B cell (primary cell): ENCODE measurements around the gene NAGPA. TPM values are rescaled to one million over a fixed set of nuclear protein-coding genes. Genes with fewer than 3 reads are reported as not detected.

ENCODE experiments used
- ATAC-seq: fragments of 200-7000 bp; cut with Tn5 transposase; one replicate; pipeline ENCODE4 v1.10.0; 2021; ENCODE audit warnings: low read depth, mild to moderate bottlenecking, moderate number of reproducible peaks, moderate library complexity
- CTCF ChIA-PET: fragments of 350-600 bp; sonication (Branson Sonifier 250); formaldehyde crosslinking; loops from one replicate; lab custom pipeline; 2021; ENCODE audit warnings: antibody characterized with exemption, inconsistent platforms; lab: Charles Lee
- POLR2A ChIA-PET: fragments of 350-600 bp; sonication (Branson Sonifier 250); formaldehyde crosslinking; loops from one replicate; lab custom pipeline; 2021; ENCODE audit warnings: antibody characterized with exemption; lab: Charles Lee
- DNase-seq: peaks from one replicate; pipeline ENCODE4 v3.0.0; 2013
- H2AFZ ChIP-seq: 2 replicates; pipeline ENCODE4 v1.6.1; 2012; ENCODE audit warnings: mild to moderate bottlenecking, low read depth, low read length; ENCODE audit not compliant: insufficient read depth, poor library complexity, severe bottlenecking
- H3K27ac ChIP-seq, 2 donors: 1 replicate in 1 of 2; 2 replicates in 1 of 2; pipeline ENCODE4 v1.5.1; 2012 to 2013; ENCODE audit warnings: low read length in 2 of 2, mild to moderate bottlenecking in 2 of 2, moderate library complexity in 1 of 2
- H3K27me3 ChIP-seq, 4 experiments: fragments of 200-600 bp in 1 of 4; sonication (generic) in 1 of 4; replicated peaks in 1 of 4; 1 replicate in 2 of 4; 2 replicates in 2 of 4; pipeline versions ENCODE4 v1.6.1 to v1.7.0; 2013 to 2016; ENCODE audit warnings: low read length in 3 of 4, mild to moderate bottlenecking in 2 of 4, mixed read lengths in 1 of 4, moderate library complexity in 1 of 4; ENCODE audit not compliant: insufficient read depth in 4 of 4, control insufficient read depth in 3 of 4; ENCODE audit errors: control extremely low read depth in 1 of 4
- H3K36me3 ChIP-seq, 2 experiments: replicated peaks in 1 of 2; 1 replicate in 1 of 2; 2 replicates in 1 of 2; pipeline versions ENCODE4 v1.6.1 to v1.7.1; 2013; ENCODE audit warnings: low read length in 1 of 2; ENCODE audit not compliant: insufficient read depth in 2 of 2, control insufficient read depth in 1 of 2; ENCODE audit errors: control extremely low read depth in 1 of 2, extremely low read depth in 1 of 2
- H3K4me1 ChIP-seq, 2 donors: fragments of 200-600 bp in 1 of 2; sonication (generic) in 1 of 2; 1 replicate in 1 of 2; 2 replicates in 1 of 2; pipeline versions ENCODE4 v1.5.1 to v1.6.1; 2013 to 2017; ENCODE audit warnings: low read length in 2 of 2; ENCODE audit not compliant: control insufficient read depth in 2 of 2, insufficient read depth in 2 of 2
- H3K4me2 ChIP-seq: replicated peaks from 2 replicates; pipeline ENCODE3; 2012; ENCODE audit warnings: mild to moderate bottlenecking, low read depth, low read length; ENCODE audit not compliant: poor library complexity, severe bottlenecking
- H3K4me3 ChIP-seq, 5 experiments: fragments of 200-600 bp in 1 of 5; sonication (generic) in 1 of 5; 1 replicate in 3 of 5; 2 replicates in 2 of 5; pipeline versions ENCODE4 v1.5.1 to v1.7.0; 2011 to 2016; ENCODE audit warnings: low read length in 4 of 5, mild to moderate bottlenecking in 4 of 5, low read depth in 2 of 5, control low read depth in 1 of 5, moderate library complexity in 1 of 5; ENCODE audit not compliant: insufficient read depth in 1 of 5; ENCODE audit errors: control extremely low read depth in 1 of 5, extremely low read depth in 1 of 5
- H3K79me2 ChIP-seq: fragments of 200-600 bp; sonication (generic); one replicate; pipeline ENCODE4 v1.6.0; 2016; ENCODE audit warnings: low read length; ENCODE audit not compliant: control insufficient read depth, insufficient read depth
- H3K9ac ChIP-seq: fragments of 200-600 bp; sonication (generic); 2 replicates; pipeline ENCODE4 v1.6.1; 2017; ENCODE audit warnings: mild to moderate bottlenecking, low read length, moderate library complexity
- H3K9me3 ChIP-seq, 3 donors: one replicate each; pipeline versions ENCODE4 v1.6.1 to v1.7.1; 2013; ENCODE audit warnings: low read length in 2 of 3; ENCODE audit not compliant: control insufficient read depth in 2 of 3, insufficient read depth in 1 of 3; ENCODE audit errors: control extremely low read depth in 1 of 3
- H4K20me1 ChIP-seq: 2 replicates; pipeline ENCODE4 v1.6.0; 2012; ENCODE audit warnings: mild to moderate bottlenecking, low read length; ENCODE audit not compliant: insufficient read depth, control insufficient read depth, poor library complexity, severe bottlenecking
- H3K27ac Mint-ChIP-seq: one replicate; pipeline ENCODE4 v1.8.0; 2021; ENCODE audit warnings: mixed read lengths
- H3K27me3 Mint-ChIP-seq: one replicate; pipeline ENCODE4 v1.8.0; 2021; ENCODE audit warnings: mixed read lengths
- H3K4me1 Mint-ChIP-seq: one replicate; pipeline ENCODE4 v1.8.0; 2021; ENCODE audit warnings: mixed read lengths
- H3K4me3 Mint-ChIP-seq: one replicate; pipeline ENCODE4 v1.8.0; 2021; ENCODE audit warnings: mixed read lengths
- H3K9me3 Mint-ChIP-seq: one replicate; pipeline ENCODE4 v1.8.0; 2022; ENCODE audit warnings: mixed read lengths; ENCODE audit not compliant: insufficient read depth
- EZH2 ChIP-seq: IDR thresholded peaks from 2 replicates; pipeline ENCODE4 v1.6.1; 2012; ENCODE audit warnings: borderline replicate concordance, low read depth, mild to moderate bottlenecking, moderate library complexity, low read length; ENCODE audit not compliant: insufficient read depth, poor library complexity, severe bottlenecking
- WGBS: methylation state at CpG from one replicate; pipeline ENCODE4 v1.1.5; 2013; ENCODE audit warnings: missing lambda C conversion rate; ENCODE audit not compliant: insufficient coverage; 5-methylcytosine and 5-hydroxymethylcytosine counted together
- intact Hi-C: fragments of 100-400 bp; cut with micrococcal nuclease; formaldehyde crosslinking; loops from one replicate; pipeline ENCODE4 v1.10.0; 2022
- polyA plus RNA-seq: library from polyadenylated mRNA; depleted of rRNA; stranded (reverse); fragments of >200 nt; gene quantifications from 2 replicates; pipeline ENCODE4 v1.2.3, GENCODE V29; 2012
- total RNA-seq, 2 donors: library from RNA; stranded (reverse); fragments of 120-200 nt in 1 of 2; gene quantifications; 1 replicate in 1 of 2; 2 replicates in 1 of 2; pipeline versions ENCODE4 v1.2.3 to v1.2.4, GENCODE V29; 2013 to 2022
- TF ChIP-seq, protein P1 (sequence below): fragments of 200-600 bp; IDR thresholded peaks from one replicate; pipeline ENCODE4 v1.8.0; 2022; ENCODE audit warnings: antibody characterized with exemption, mild to moderate bottlenecking

Gene NAGPA
- total and polyA plus RNA-seq, 2 donors (not counting 1 experiment from before 2014, with no cell fraction given) = 38.4 to 38.6 TPM

- H3K36me3 ChIP-seq = no peaks in the 10 kb centered on the region
- H3K4me1 ChIP-seq = no peaks in the 10 kb centered on the region
- no peaks in the 10 kb centered on the region for H3K9me3 Mint-ChIP-seq
- POLR2A ChIA-PET = no interaction called here
- DNase-seq (no peak), ATAC-seq (no peak)
- no peak overlapping the region for H3K9ac ChIP-seq
- TF ChIP-seq EZH2 = no peak
- TF ChIP-seq, protein P1, sequence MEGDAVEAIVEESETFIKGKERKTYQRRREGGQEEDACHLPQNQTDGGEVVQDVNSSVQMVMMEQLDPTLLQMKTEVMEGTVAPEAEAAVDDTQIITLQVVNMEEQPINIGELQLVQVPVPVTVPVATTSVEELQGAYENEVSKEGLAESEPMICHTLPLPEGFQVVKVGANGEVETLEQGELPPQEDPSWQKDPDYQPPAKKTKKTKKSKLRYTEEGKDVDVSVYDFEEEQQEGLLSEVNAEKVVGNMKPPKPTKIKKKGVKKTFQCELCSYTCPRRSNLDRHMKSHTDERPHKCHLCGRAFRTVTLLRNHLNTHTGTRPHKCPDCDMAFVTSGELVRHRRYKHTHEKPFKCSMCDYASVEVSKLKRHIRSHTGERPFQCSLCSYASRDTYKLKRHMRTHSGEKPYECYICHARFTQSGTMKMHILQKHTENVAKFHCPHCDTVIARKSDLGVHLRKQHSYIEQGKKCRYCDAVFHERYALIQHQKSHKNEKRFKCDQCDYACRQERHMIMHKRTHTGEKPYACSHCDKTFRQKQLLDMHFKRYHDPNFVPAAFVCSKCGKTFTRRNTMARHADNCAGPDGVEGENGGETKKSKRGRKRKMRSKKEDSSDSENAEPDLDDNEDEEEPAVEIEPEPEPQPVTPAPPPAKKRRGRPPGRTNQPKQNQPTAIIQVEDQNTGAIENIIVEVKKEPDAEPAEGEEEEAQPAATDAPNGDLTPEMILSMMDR = no peak
- H3K27me3 ChIP-seq = peaks cover 0 to 24% (median 0%) of the 10 kb centered on the region in 4 experiments
- no peaks in the 10 kb centered on the region for H3K9me3 ChIP-seq
- no peaks in the 10 kb centered on the region for H3K79me2 ChIP-seq
- no peak overlapping the region for H3K4me2 ChIP-seq
- intact Hi-C loops = no loop called here
- no peak overlapping the region for H3K27ac Mint-ChIP-seq
- 96% methylated on average over 16 of the region's 19 CpGs for WGBS
- peaks cover 2% of the 10 kb centered on the region for H3K4me1 Mint-ChIP-seq
- H4K20me1 ChIP-seq = no peaks in the 10 kb centered on the region
- no peak overlapping the region for H3K4me3 Mint-ChIP-seq
- H3K4me3 ChIP-seq = no peak overlapping the region
- CTCF ChIA-PET = no interaction called here
- H2AFZ ChIP-seq = no peak overlapping the region
- H3K27me3 Mint-ChIP-seq = peaks cover 20% of the 10 kb centered on the region
- no peak overlapping the region for H3K27ac ChIP-seq
These were observed 33.1 kb downstream of the NAGPA start for GRCh38 chr16:5000573-5001001.

GRCh38 chr16:4994719-4995434, 38.9 kb downstream of the NAGPA start:
- no peak overlapping the region for H3K4me3 Mint-ChIP-seq
- Histone ChIP-seq H3K9me3 (peaks cover 0 to 3% (median 0%) of the 10 kb centered on the region in 3 donors), H3K27me3 (peaks cover 0 to 35% (median 2%) of the 10 kb centered on the region in 4 experiments), H3K4me2 (no peak overlapping the region), H3K4me3 (no peak overlapping the region), H3K9ac (no peak overlapping the region), H3K36me3 (no peaks in the 10 kb centered on the region), H3K27ac (no peak overlapping the region), H2AFZ (no peak overlapping the region), H4K20me1 (no peaks in the 10 kb centered on the region), H3K4me1 (no peaks in the 10 kb centered on the region), H3K79me2 (no peaks in the 10 kb centered on the region)
- TF ChIP-seq, protein P1 = no peak
- TF ChIP-seq EZH2 = no peak
- ATAC-seq (no peak), DNase-seq (no peak)
- H3K27me3 Mint-ChIP-seq = peaks cover 17% of the 10 kb centered on the region
- WGBS = 81% methylated on average over 17 of the region's 18 CpGs
- H3K9me3 Mint-ChIP-seq = no peaks in the 10 kb centered on the region
- no peaks in the 10 kb centered on the region for H3K4me1 Mint-ChIP-seq
- no peak overlapping the region for H3K27ac Mint-ChIP-seq
- ChIA-PET CTCF (no interaction called here), POLR2A (no interaction called here)
- intact Hi-C loops = no loop called here
